GM21737 (cell line): ENCODE data around the gene HTRA1.

Source experiments
- ATAC-seq: cut with Tn5 transposase; IDR thresholded peaks from one replicate; pipeline ENCODE4 v1.9.1; 2021; ENCODE audit warnings: mild to moderate bottlenecking, moderate library complexity; ENCODE audit not compliant: unreplicated experiment

HTRA1 gene

GRCh38 chr10:122550427-122550826 lies 89.1 kb downstream of the HTRA1 start:
- no peak for ATAC-seq

- ATAC-seq = no peak
Measured at GRCh38 chr10:122550983-122551382, 89.6 kb downstream of the HTRA1 start.

- ATAC-seq = no peak
Measured at GRCh38 chr10:122551450-122551849, 90.1 kb downstream of the HTRA1 start.

GRCh38 chr10:122553341-122553740 lies 92.0 kb downstream of the HTRA1 start:
- ATAC-seq = no peak

- no peak for ATAC-seq
Measured at GRCh38 chr10:122554131-122555036, 93.0 kb downstream of the HTRA1 start.

- no peak for ATAC-seq
Measured at GRCh38 chr10:122555442-122555841, 94.1 kb downstream of the HTRA1 start.

- no peak for ATAC-seq
Measured at GRCh38 chr10:122557516-122557915, 96.2 kb downstream of the HTRA1 start.

GRCh38 chr10:122558452-122558851 lies 97.1 kb downstream of the HTRA1 start:
- ATAC-seq = no peak

GRCh38 chr10:122559228-122559627 lies 97.9 kb downstream of the HTRA1 start:
- no peak for ATAC-seq

GRCh38 chr10:122560279-122560804 lies 99.0 kb downstream of the HTRA1 start, which contains the start of gene DMBT1:
DMBT1 (plus strand) TSS chr10:122560754; CDS start chr10:122560771, 17 bp downstream.
- no peak for ATAC-seq

GRCh38 chr10:122561212-122561611 lies 99.9 kb downstream of the HTRA1 start:
- ATAC-seq = no peak

- no peak for ATAC-seq
Measured at GRCh38 chr10:122561792-122562191, 100.4 kb downstream of the HTRA1 start.
